Kidney (tissue), 14 donors: ENCODE data around the gene RGS12. TPM values are rescaled to one million over a fixed set of nuclear protein-coding genes. Genes with fewer than 3 reads are reported as not detected.
A peak's percentile ranks its signal among the peaks of the same experiment; 100 is the strongest.

Source experiments
- DNase-seq, 5 donors: peaks; one replicate each; pipeline ENCODE4 v3.0.0-alpha.2; 2013 to 2020
- FAIRE-seq: peaks from 2 replicates; lab custom pipeline; 2012; peaks lifted over from hg19 to GRCh38; lab: Jason Lieb, UNC
- H3K27ac ChIP-seq, 2 donors: one replicate each; pipeline ENCODE4 v1.7.0; 2013; ENCODE audit warnings: low read depth in 2 of 2, low read length in 2 of 2, inconsistent platforms in 1 of 2
- H3K27me3 ChIP-seq: one replicate; pipeline ENCODE4 v1.7.1; 2013; ENCODE audit warnings: low read length, inconsistent platforms; ENCODE audit not compliant: control insufficient read depth, insufficient read depth
- H3K36me3 ChIP-seq, 3 donors: one replicate each; pipeline versions ENCODE4 v1.7.0 to v1.7.1; 2013; ENCODE audit warnings: low read length in 3 of 3, control low read depth in 1 of 3, inconsistent platforms in 1 of 3; ENCODE audit not compliant: insufficient read depth in 3 of 3, control insufficient read depth in 2 of 3
- H3K4me1 ChIP-seq, 3 donors: one replicate each; pipeline versions ENCODE4 v1.7.0 to v1.7.1; 2013; ENCODE audit warnings: low read length in 3 of 3, inconsistent platforms in 1 of 3, low read depth in 1 of 3; ENCODE audit not compliant: control insufficient read depth in 2 of 3, insufficient read depth in 2 of 3
- H3K4me3 ChIP-seq, 3 donors: one replicate each; pipeline versions ENCODE4 v1.7.0 to v1.8.1; 2013; ENCODE audit warnings: low read length in 3 of 3, control low read depth in 1 of 3, inconsistent platforms in 1 of 3
- H3K9ac ChIP-seq, 3 donors: one replicate each; pipeline versions ENCODE4 v1.7.0 to v1.7.1; 2013; ENCODE audit warnings: low read length in 3 of 3, control low read depth in 1 of 3, inconsistent platforms in 1 of 3
- H3K9me3 ChIP-seq, 3 donors: one replicate each; pipeline versions ENCODE4 v1.7.0 to v1.7.1; 2013; ENCODE audit warnings: low read length in 3 of 3, control low read depth in 1 of 3, inconsistent platforms in 1 of 3; ENCODE audit not compliant: control insufficient read depth in 2 of 3, insufficient read depth in 1 of 3
- intact Hi-C: fragments of 100-400 bp; cut with DNase I; formaldehyde crosslinking; loops from one replicate; pipeline ENCODE4 v1.11.1; 2022
- polyA plus RNA-seq: library from polyadenylated mRNA; stranded (reverse); fragments of 350-450 nt; fragmentation: Illumina TruSeq; extraction: RNeasy Lipid Tissue Mini Kit (QIAGEN cat#74804); gene quantifications from one replicate; pipeline ENCODE4 v1.2.3, GENCODE V29; 2014; ENCODE audit warnings: low read depth, low replicate concordance; ENCODE audit not compliant: insufficient read depth
- total RNA-seq: library from RNA; stranded (reverse); fragmentation: NEBNext Ultra II Directional; extraction: Animal tissue kit (Norgen Biotek cat#: 25700); gene quantifications from one replicate; pipeline ENCODE4 v1.2.1, GENCODE V29; 2021
- TF ChIP-seq, protein P1 (sequence below): IDR thresholded peaks from 3 replicates; pipeline ENCODE4 v1.5.1; 2012; ENCODE audit warnings: mild to moderate bottlenecking, moderate library complexity, borderline replicate concordance; ENCODE audit not compliant: insufficient read depth; ENCODE audit errors: extremely low read depth
- donor health status: control.
- donor health status: control.
- donor health status: control.
- donor health status: control.
- donor health status: control.
- donor health status: DM: yes; HTN: yes; CAD: no.
- donor health status: Normal renal cell carcinoma (clear cell type).

RGS12 gene
- total and polyA plus RNA-seq, 2 donors from 2014 or later, result 18.0 to 35.5 TPM

DNA sequence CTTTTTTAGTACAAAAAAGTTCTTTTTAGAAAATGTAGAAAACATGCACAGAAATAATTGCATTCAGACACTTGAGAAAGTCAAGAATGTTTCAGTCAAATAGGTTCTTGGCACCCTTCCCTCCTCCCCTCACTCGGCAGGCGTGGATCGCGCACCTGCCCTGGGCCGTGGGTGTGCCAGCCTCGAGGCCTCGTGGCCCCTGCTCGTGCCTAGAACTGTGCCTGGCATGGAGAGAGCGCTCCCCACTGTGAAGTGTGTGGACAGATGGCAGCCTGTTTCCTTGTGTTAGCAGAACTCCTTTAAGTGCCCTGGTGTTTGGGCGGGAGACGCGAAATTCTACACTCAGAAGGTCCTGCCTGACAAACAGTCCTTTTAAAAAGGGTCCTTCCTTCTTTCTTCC lies 14.7 kb downstream of the RGS12 start:
- FAIRE-seq (no peak), DNase-seq (peak in 1 of 5 donors; percentile 39)
- no peaks in the 10 kb centered on the region for H3K9me3 ChIP-seq
- peaks cover 0 to 19% (median 12%) of the 10 kb centered on the region in 3 donors for H3K4me1 ChIP-seq
- H3K27ac ChIP-seq, result no peak overlapping the region
- intact Hi-C loops, result no loop called here
- H3K36me3 ChIP-seq, result no peaks in the 10 kb centered on the region
- H3K9ac ChIP-seq, result no peak overlapping the region
- H3K27me3 ChIP-seq, result no peaks in the 10 kb centered on the region
- TF ChIP-seq, protein P1, sequence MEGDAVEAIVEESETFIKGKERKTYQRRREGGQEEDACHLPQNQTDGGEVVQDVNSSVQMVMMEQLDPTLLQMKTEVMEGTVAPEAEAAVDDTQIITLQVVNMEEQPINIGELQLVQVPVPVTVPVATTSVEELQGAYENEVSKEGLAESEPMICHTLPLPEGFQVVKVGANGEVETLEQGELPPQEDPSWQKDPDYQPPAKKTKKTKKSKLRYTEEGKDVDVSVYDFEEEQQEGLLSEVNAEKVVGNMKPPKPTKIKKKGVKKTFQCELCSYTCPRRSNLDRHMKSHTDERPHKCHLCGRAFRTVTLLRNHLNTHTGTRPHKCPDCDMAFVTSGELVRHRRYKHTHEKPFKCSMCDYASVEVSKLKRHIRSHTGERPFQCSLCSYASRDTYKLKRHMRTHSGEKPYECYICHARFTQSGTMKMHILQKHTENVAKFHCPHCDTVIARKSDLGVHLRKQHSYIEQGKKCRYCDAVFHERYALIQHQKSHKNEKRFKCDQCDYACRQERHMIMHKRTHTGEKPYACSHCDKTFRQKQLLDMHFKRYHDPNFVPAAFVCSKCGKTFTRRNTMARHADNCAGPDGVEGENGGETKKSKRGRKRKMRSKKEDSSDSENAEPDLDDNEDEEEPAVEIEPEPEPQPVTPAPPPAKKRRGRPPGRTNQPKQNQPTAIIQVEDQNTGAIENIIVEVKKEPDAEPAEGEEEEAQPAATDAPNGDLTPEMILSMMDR, result no peak
- H3K4me3 ChIP-seq, result no peak overlapping the region

DNA sequence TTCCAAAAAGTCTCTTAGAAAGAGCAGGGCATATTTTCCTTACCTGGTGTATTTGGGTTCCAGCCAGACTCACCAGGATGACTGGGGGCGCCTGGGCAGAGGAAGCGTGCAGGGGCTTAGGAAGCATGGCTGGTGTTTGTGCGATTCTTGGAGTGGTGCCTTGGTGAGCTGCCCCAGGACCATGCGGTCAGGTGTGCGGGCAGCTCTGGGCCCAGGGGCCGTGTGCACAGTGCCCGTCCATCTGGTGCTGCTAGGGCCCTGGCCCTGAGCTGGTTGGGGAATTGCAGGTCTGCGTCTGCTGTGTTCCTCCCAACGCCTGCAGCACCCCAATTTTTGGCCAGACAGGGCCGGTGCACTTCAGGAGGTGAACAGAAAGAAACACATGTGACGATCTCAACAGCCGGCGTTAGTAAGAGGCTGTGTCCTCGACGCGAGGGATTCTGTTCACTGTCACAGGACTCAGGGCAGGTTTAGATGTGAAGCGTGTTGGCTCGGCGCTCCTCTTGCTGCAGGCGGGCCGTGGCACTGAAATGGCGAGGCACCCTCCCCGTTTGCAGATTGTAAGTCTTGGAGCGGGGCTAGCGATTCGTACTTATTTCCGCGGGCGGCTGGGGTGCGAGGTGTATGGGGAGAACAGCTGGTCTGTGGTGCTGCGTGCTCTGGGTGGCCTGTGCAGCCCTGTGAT lies 15.2 kb downstream of the RGS12 start:
- FAIRE-seq, result no peak
- Histone ChIP-seq H3K4me1 (peaks cover 0 to 19% (median 12%) of the 10 kb centered on the region in 3 donors), H3K27me3 (no peaks in the 10 kb centered on the region), H3K4me3 (no peak overlapping the region), H3K9ac (no peak overlapping the region), H3K36me3 (no peaks in the 10 kb centered on the region), H3K9me3 (no peaks in the 10 kb centered on the region), H3K27ac (no peak overlapping the region)
- TF ChIP-seq, protein P1, result no peak
- peak in 2 of 5 donors; percentile 37 to 67 for DNase-seq
- intact Hi-C loops, result no loop called here

DNA sequence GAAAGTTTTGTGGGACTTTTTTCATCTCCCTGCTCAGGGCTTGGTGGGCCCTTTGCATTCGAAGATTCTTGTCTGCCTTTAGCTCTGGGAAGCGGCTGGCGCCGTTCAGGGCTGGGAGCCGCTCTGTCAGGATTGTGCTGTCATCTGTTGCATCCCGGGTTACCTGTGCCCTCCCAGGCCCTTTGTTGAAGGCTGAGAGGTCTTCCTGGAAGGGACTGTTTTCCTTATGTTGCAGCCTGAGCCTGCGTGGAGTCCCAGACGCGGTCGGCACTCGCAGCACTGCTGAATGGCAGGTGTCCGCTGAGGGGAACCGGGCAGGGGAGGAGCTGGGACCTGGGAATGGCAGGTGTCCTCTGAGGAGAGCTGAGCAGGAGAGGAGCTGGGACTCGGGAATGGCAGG lies 15.9 kb downstream of the RGS12 start:
- H3K9me3 ChIP-seq, result no peaks in the 10 kb centered on the region
- peaks cover 0 to 19% (median 12%) of the 10 kb centered on the region in 3 donors for H3K4me1 ChIP-seq
- intact Hi-C loops, result no loop called here
- no peaks in the 10 kb centered on the region for H3K27me3 ChIP-seq
- no peak overlapping the region for H3K9ac ChIP-seq
- H3K36me3 ChIP-seq, result peaks cover 0 to 2% (median 0%) of the 10 kb centered on the region in 3 donors
- TF ChIP-seq, protein P1, result no peak
- DNase-seq (peak in 2 of 5 donors; percentile 38 to 39), FAIRE-seq (no peak)
- no peak overlapping the region for H3K4me3 ChIP-seq
- no peak overlapping the region for H3K27ac ChIP-seq
